ENCODE data around the gene TMEM42. TPM values are rescaled to one million over a fixed set of nuclear protein-coding genes. Genes with fewer than 3 reads are reported as not detected.
"Not testable (repeated sequence)": the region's sequence is repeated elsewhere in the genome, so short reads cannot be mapped to it uniquely, and the experiment has no call there.

TMEM42 gene
- total RNA-seq: 9.3 and 9.4 TPM in 2 replicates

DNA sequence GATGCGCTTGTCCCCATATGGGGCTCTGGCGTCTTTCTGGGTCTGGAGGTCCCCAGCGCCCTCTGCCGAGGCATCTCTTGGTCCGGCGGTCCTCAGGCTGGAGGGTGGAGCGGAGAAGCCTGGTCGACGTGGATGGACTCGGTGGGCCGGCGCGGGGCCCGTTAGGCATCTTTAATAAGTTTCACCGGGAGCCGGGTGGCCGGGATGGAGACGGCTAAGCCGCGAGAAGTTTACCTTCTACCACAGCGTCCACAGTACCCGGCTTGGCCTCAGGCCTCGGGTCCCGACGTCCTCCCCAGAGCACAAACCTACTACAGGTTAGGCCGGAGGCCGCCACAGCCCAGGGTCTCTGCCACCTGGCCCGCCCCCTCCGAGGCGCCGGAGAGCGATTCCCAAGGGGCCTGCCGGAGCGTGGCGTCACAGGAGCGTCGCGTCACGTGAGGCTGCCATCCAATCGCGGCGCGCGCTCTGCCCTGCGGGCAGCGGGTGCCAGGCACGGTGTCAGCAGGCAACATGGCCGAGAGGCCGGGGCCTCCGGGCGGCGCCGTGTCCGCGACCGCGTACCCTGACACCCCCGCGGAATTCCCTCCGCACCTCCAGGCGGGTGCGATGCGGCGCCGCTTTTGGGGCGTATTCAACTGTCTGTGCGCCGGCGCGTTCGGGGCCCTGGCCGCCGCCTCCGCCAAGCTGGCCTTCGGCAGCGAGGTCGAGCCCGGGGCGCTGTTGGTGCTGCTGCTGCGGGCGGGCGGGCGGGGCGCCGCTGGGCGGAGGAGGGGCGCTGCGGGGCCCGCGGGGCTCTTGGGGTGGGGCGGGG lies at the start of gene TMEM42:
Gene TMEM42, plus strand, starts transcription at position 501 of the 814 bp plus-strand sequence. Its CDS starts 13 bp downstream, at position 514.
- intact Hi-C loops (cut with micrococcal nuclease): loop anchor here (1.0 to 10.0 kb wide), 5 partner anchors 100 to 524 kb away; partner anchors contain the start of genes EXOSC7, KIAA1143, KIF15 and TCAIM

DNA sequence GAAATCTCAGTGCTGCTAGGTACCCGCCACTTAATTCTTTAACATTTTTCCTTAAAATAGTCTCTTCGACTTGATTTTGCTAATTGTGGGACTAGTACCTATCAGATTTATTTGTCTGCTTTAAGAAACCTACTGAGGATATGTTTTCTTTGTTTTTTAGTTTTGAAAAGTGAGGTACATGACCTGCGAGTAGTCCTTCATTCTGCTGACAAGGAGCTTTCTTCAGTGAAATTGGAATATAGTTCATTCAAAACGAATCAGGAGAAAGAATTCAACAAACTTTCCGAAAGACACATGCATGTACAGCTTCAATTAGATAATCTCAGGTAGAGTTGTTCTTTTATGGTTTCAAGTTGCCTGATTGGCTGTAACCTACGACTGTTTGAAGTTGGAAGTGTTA lies 47.0 kb upstream of the TMEM42 start:
- intact Hi-C loops (cut with micrococcal nuclease): no loop called here

DNA sequence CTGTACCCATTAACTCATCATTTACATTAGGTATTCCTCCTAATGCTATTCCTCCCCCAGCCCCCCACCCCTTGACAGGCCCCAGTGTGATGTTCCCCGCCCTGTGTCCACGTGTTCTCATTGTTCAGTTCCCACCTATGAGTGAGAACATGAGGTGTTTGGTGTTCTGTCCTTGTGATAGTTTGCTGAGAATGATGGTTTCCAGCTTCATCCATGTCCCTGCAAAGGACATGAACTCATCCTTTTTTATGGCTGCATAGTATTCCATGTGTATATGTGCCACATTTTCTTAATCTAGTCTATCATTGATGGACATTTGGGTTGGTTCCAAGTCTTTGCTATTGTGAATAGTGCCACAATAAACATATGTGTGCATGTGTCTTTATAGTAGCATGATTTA lies 45.4 kb upstream of the TMEM42 start:
- intact Hi-C loops (cut with micrococcal nuclease): not testable (repeated sequence)

DNA sequence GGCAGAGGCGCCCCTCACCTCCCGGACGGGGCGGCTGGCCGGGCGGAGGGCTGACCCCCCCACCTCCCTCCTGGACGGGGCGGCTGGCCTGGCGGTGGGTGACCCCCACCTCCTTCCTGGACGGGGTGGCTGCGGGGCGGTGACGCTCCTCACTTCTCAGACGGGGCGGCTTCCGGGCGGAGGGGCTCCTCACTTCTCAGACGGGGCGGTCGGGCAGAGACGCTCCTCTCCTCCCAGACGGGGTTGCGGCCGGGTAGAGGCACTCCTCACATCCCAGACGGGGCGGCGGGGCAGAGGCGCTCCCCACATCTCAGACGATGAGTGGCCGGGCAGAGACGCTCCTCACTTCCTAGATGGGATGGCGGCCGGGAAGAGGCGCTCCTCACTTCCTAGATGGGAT lies 40.5 kb upstream of the TMEM42 start:
- intact Hi-C loops (cut with micrococcal nuclease): not testable (repeated sequence)

DNA sequence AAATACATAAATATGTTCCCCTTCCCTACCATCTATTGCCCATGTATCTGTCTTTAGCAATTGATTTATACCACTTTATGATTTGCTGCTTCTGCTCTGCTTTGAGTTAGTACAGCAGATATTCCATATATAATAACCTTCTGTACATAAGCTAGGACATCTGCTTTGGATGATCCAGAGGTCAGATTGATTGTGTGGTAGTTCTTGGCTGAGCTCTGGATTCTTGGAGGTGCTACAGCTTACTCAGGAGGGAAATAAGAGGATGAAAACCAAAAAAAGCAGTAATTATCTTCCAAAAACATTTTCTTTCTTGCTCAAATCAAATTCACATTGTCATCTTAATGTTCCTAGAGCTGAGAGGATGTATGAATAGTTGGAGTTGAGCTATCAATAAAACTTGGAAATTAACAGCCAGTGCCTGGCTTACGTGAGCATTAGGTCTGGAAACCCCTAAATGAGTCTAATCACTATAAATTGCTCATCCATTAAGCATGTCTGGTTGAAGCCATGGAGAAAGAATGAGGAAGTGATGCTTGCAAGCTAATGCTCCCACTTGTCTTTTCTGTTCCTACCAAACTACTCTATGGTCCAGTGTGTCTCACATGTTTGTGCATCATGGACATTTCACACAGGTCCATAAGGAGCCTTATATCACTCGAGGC lies 36.3 kb upstream of the TMEM42 start:
- intact Hi-C loops (cut with micrococcal nuclease): no loop called here

DNA sequence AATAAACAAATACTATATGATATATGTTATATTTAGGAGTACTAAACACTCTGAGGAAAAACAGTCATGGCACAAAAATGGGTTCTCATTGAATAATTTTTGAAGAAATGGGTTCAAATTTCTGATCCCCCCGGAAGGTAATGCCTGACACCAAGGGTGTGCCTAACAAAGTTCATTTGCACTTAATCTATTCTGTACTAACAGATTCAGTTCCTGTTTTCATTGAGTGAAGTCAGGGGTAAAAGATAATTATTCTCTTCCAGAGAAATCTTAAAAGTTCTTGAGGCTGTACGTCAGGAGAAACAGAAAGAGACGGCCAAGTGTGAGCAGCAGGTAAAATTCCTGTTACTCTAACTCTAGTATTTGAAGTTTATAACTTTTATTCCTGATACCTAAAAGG lies 34.5 kb upstream of the TMEM42 start:
- intact Hi-C loops (cut with micrococcal nuclease): no loop called here

DNA sequence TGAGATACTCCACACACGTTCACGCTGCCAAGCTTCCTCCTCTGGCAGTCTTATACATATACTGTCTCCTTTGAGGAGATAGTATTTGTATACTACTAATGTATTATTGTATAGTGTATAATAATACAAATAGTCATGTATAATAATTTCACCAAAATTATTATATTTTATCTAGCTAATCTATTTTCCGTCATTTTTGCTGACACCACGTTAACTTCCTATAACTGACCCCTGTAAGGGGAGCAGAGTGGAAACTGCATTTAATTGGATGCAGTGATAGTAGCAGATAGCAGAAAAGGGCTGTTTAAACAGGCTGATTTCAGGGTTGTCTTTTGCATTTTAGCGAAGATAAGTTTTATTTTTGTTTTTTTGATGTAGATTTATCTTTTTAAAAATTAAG lies 30.5 kb upstream of the TMEM42 start:
- intact Hi-C loops (cut with micrococcal nuclease): no loop called here

DNA sequence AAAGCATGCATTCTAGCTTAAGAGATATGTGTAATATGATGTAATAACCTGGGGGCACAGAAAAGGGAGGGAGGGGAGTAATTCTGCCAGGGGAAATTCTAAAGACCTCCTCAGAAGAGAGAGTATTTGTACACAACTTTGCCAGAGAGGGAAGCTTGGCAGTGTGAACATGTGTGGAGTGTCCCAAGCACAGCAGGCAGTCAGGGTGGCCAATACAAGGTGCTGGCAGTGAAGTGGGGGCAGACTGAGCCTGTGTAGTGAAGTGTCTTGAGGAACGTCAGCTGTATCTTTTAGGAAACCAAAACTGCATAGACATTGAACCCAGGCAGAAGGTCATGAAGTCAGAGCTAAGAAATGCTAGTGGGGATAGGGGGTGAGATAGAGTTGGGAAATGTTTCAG lies 29.7 kb upstream of the TMEM42 start:
- intact Hi-C loops (cut with micrococcal nuclease): no loop called here

DNA sequence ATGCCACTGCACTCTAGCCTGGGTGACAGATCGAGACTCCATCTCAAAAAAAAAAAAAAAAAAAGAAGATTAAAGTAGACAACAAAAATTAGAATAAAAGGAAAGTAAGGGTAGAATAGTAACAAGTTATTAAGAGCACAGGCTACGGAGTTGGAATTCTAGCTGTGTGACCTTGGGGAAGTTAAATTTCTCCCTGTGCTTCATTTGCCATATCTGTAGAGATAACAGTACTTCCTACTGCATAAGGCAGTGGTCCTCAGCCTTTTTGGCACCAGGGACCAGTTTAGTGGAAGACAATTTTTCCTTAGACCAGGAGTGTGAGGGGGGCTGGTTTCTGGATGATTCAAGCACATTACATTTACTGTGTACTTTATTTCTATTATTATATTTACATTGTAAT lies 28.7 kb upstream of the TMEM42 start:
- intact Hi-C loops (cut with micrococcal nuclease): no loop called here

DNA sequence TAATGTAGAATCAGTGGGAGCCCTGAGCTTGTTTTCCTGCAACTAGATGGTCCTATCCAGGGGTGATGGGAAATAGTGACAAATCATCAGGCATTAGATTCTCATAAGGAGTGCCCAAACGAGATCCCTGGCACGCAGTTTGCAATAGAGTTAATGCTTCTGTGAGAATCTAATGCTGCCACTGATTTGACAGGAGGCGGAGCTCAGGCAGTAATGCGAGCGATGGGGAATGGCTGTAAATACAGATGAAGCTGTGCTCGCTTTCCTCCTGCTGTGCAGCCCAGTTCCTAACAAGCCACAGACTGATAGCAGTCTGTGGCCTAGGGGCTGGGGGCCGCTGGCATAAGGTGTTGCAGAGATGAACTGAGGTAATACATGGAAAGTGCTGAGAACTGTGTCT lies 28.3 kb upstream of the TMEM42 start:
- intact Hi-C loops (cut with micrococcal nuclease): no loop called here

DNA sequence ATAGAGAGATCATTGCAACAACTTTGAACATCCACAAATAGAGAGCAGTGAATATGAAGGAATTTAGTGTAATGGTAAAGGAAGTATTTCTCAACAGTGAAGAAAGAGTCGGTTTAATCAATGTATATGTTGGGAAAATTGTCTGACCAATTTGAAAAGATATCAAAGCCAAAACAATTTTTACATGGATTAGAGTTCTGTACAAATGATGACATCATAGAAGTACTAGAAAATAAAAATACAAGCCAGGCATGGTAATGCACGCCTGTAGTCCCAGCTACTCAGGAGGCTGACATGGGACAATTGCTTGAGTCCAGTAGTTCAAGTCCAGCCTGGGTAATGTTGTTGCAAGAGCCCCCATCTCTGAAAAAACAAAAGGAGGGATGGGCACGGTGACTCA lies 26.0 kb upstream of the TMEM42 start:
- intact Hi-C loops (cut with micrococcal nuclease): no loop called here

DNA sequence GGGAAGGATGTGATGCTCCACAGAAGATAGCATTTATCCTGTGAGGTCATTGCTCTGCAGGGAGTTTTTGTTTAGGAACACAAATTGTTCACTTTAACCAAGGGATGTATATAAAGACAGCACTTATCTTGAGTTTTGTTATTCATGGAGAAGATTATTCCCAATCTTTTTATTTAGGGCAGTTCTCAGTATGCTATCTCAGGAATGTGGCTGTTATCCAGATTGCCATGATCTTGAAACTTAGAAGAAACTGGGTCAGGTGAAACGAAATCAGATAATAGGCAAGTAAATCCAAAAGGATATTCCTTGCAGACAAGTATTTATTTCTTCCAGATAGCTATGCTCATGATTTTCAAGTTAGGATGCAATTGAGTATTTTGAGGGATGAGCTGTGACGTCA lies 19.3 kb upstream of the TMEM42 start:
- intact Hi-C loops (cut with micrococcal nuclease): no loop called here

DNA sequence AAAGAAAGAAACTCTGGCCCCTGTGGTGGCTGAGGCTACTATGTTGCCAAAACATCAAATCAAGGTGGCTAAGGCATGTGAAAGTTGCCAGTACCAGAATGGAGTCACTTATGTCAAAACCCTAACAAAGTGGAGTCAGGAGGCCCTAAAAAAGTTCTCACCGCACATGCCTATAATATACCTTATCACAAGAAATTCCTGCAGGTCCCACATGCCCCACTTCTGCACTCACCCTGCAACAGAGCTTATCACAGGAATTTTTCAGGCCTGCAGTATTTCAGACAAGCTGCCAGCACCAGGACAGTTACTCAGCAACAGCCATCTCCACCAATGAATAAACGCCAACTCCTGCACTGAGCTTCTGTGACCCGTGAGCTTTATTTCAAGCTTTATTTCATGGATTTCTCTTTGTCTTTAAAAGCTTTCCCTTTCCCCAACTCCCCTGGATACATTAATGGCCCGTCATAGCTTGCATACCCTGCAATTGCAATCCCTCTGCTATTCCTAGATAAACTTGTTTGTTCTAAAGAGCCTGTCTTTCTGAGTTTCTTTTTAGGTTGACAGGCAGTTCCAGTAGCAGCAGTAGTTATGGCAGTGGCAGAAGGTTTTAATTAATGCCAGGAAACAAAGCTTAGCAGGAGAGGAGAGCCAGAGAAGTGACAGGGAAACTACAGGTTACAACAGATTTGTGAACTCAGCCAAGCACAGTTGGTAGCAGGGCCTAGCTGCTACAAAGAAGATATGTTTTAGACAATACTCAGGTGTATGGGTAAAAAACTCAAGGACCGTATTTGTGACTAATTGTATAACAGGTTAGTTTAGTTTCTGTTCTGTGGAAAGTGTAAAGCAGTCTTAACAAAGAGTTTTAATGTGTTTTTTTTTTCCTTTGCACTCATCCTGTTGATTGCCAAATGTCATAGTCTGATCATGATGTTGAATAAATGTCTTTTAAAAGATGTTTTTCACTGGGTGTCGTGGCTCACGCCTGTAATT lies 15.9 kb upstream of the TMEM42 start:
- intact Hi-C loops (cut with micrococcal nuclease): no loop called here

DNA sequence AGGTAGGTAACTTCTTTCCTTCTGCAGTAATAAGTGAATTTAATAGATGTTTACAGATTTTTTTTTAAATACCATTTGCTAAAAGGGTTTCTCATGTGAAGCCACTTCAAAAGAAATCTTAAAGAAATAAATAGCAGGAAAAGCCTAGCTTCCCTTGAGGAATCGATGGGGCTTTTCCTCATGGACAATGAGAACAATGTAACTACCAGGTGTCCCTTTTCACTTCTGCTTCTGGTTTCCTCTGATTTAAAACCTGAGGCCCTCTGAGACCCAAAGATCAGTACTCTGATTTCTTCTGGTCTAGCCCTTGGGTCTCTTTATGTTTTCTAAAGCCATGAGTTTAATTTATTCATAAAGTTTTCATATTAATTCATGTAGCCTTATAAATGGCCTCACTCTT lies 13.1 kb upstream of the TMEM42 start:
- intact Hi-C loops (cut with micrococcal nuclease): no loop called here

DNA sequence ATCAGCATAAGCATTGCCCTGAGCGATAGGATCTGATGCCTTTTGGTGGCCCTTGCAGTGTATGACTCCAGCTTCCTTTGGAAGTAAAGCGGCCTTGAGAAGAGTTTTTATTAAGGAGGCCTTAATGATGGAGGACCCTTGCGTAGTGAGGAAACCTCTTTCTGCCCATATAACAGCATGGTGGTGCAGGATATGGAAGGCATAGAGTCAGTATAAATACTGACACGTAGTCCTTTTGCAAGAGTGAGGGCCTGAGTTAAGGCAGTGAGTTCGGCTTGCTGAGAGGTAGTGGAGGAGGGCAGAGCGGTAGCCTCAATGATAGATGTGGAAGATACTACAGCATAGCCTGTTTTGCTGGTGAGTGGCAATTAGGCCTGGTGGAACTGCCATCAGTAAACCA lies 5.0 kb upstream of the TMEM42 start:
- intact Hi-C loops (cut with micrococcal nuclease): not testable (repeated sequence)

DNA sequence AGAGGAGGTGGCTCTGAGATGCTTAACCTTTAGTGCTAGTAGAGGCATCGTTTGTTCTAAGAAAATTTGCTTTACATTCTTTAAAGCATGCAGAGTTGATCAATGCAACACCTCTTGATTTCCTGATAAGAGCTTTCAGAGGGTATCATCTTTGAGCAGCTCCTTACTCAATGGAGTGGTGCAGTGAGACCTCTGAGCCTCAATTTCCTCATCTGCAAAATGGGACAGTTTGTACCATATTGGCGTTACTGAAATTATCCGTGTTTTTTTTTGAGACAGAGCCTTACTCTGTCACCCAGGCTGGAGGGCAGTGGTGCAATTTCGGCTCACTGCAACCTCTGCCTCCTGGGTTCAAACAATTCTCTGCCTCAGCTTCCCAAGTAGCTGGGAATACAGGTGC lies 1.6 kb upstream of the TMEM42 start:
- intact Hi-C loops (cut with micrococcal nuclease): loop anchor here (5.0 to 10.0 kb wide), 4 partner anchors 117 to 523 kb away; partner anchors contain the start of genes EXOSC7, TCAIM, ZDHHC3 and ZNF197

DNA sequence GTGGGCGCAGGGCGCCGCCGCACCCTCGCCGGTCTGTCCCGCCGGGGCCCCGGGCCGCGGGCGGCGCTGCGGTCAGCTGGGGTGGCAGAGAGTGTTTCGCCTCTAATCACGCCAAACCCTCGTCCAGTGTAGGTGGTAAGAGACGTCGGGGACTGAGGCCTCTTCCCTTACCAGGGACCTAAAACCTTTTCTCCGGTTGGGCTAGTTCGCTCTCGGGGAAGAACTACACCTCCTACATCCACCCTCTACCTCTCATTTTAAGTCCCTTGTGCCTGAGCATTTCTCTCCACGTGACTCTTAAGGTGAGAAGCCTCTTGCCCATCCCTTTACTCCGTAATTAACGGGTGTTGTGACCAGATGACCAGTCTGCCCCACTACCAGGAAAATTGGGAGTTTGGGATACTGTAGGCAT lies 520 bp downstream of the TMEM42 start:
- intact Hi-C loops (cut with micrococcal nuclease): loop anchor here (1.0 to 10.0 kb wide), 5 partner anchors 101 to 525 kb away; partner anchors contain the start of genes EXOSC7, KIAA1143, KIF15 and TCAIM

DNA sequence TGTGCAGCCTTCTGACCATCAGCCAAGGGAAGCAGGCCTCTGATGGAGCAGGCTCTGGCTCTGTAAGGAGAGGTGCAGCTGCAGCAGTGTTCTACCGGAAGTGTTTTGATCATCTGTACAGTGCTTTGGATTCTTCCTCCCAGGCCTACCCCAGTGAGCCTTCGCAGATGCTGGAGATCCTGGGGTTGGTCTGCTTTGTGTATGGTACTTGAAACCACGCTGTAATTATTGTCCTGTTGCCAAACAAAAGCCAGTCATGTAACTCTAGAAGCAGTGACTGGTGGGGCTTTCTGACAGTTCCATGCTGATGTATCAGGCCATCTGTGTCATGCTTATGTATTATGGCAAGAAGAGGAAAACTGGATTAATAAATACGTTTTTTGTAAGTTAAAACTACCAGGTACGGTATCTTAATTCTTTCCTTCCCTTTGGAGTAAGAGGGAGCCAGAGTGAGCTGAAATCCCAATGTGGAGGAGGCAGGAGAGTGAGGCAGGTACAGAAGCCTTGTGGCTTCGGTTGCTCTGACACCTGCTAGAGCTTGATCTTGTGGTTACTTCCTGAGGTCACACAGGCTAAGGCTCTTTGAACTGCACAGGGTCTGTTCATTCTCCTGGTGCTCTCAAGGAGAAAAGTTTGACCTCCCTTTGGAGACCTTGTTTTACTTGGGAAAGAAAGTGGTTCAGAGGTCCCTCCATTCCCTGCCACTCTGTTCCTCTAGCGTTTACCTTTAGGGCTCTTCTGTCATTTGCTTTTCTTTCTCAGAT lies 3.7 kb downstream of the TMEM42 start:
- intact Hi-C loops (cut with micrococcal nuclease): loop anchor here (10.0 kb wide), 1 partner anchor 241 kb away; the partner anchor contains the start of gene ZNF197

DNA sequence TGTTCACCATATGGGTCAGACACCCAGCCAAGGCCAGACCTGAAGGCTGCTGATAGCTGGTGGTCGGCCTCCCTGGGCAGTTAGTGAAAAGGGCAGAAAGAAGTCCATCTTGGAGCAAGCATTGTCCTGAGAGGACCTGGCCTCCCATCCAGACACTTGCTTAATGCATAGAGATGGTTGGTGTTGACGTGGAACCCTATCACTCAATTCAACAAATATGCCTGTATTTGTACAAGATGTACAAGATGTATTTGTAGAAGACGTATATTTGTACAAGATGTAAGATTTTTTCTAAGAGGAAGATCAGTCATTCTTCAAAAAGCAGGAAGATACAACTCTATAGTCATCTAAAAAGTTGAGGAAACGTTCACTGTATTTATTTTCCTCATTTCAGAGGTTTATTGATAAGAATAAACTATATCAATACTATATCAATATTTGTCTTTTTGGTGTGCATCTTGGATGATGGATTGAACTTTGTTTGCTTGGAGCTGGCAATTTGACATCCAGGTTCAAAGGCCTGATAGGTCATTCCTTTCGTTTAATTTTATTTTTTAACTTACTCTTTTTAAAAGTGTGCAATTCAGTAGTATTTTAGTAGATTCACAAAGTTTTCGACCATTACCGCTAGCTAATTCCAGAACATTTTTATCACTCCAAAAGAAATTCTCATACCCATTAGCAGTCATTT lies 5.9 kb downstream of the TMEM42 start:
- intact Hi-C loops (cut with micrococcal nuclease): loop anchor here (10.0 kb wide), 1 partner anchor 243 kb away; the partner anchor contains the start of gene ZNF197
